ENCODE measurements around the gene SPATA24. TPM values are rescaled to one million over a fixed set of nuclear protein-coding genes. Genes with fewer than 3 reads are reported as not detected.
A peak's percentile ranks its signal among the peaks of the same experiment; 100 is the strongest.

Gene SPATA24
- total and polyA plus RNA-seq, 2 of the 13 experiments (the other 11 are each of a cell fraction or from before 2014, with no cell fraction given) = 6.0 to 11.1 TPM

DNA sequence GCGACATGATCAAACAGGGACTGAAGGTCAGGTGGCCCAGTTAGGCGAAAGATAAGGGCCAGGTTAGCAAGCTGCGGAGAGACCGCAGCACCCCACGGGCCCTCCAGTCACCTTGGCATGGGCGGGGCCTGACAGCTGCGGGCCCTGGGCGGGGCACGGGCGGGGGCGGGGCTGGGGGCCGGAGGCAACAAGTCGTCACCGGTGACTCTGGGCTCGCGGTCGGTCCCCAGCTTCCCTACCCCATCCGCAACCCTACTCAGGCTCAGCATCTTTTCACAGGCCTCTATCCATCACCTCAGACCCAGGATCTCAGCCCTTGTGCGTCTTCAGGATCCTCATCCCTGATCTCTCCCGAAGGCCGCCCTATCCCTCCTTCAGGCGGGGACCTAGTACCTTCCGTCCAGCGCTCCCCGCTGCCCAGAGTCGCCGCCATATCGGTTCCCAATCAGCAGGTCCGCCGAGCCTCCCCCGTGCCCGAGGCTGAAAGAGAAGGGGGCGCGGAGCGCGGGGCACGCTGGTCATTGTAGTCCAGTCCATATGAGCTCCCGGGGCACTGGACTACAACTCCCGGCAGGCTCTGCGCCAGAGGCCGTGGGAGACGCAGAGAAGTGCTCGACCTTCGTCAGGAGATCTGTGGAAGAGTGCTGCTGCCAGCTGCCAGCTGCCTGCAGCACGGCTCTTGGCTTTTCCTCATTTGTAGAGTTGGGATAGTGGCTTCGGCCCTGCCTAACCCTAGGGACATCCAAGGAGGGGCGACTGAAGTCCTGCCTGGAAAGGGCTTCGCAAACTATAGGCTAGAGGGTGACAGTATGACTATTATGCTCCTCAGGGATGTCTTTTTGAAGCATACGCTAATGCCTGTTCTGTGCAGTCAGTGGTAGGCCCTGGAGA lies 35.4 kb upstream of the SPATA24 start, which contains the start of gene DNAJC18 (continued):
- TF ChIP-seq ZNF407 (CRISPR knock-in tag; IDR thresholded peaks at IDR 0.05; ENCODE audit: not compliant biosample characterization) = peak; percentile 21
- TF ChIP-seq NPAS2 (CRISPR knock-in tag; IDR thresholded peaks at IDR 0.05; ENCODE audit: borderline replicate concordance) = no peak
- TF ChIP-seq, protein P1, sequence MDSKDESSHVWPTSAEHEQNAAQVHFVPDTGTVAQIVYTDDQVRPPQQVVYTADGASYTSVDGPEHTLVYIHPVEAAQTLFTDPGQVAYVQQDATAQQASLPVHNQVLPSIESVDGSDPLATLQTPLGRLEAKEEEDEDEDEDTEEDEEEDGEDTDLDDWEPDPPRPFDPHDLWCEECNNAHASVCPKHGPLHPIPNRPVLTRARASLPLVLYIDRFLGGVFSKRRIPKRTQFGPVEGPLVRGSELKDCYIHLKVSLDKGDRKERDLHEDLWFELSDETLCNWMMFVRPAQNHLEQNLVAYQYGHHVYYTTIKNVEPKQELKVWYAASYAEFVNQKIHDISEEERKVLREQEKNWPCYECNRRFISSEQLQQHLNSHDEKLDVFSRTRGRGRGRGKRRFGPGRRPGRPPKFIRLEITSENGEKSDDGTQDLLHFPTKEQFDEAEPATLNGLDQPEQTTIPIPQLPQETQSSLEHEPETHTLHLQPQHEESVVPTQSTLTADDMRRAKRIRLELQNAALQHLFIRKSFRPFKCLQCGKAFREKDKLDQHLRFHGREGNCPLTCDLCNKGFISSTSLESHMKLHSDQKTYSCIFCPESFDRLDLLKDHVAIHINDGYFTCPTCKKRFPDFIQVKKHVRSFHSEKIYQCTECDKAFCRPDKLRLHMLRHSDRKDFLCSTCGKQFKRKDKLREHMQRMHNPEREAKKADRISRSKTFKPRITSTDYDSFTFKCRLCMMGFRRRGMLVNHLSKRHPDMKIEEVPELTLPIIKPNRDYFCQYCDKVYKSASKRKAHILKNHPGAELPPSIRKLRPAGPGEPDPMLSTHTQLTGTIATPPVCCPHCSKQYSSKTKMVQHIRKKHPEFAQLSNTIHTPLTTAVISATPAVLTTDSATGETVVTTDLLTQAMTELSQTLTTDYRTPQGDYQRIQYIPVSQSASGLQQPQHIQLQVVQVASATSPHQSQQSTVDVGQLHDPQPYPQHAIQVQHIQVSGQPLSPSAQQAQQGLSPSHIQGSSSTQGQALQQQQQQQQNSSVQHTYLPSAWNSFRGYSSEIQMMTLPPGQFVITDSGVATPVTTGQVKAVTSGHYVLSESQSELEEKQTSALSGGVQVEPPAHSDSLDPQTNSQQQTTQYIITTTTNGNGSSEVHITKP (CRISPR knock-in tag; IDR thresholded peaks at IDR 0.05; ENCODE audit: low read depth) = peak; percentile 67
- TF ChIP-seq ZNF883 (CRISPR knock-in tag; IDR thresholded peaks at IDR 0.05; ENCODE audit: not compliant biosample characterization) = no peak
- TF ChIP-seq CSRNP2 (CRISPR knock-in tag; conservative IDR thresholded peaks at IDR 0.05; ENCODE audit: low read depth) = no peak
- TF ChIP-seq HNF4A (CRISPR knock-in tag; IDR thresholded peaks at IDR 0.05) = no peak
- TF ChIP-seq, protein P2, sequence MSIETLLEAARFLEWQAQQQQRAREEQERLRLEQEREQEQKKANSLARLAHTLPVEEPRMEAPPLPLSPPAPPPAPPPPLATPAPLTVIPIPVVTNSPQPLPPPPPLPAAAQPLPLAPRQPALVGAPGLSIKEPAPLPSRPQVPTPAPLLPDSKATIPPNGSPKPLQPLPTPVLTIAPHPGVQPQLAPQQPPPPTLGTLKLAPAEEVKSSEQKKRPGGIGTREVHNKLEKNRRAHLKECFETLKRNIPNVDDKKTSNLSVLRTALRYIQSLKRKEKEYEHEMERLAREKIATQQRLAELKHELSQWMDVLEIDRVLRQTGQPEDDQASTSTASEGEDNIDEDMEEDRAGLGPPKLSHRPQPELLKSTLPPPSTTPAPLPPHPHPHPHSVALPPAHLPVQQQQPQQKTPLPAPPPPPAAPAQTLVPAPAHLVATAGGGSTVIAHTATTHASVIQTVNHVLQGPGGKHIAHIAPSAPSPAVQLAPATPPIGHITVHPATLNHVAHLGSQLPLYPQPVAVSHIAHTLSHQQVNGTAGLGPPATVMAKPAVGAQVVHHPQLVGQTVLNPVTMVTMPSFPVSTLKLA (IDR thresholded peaks at IDR 0.05) = no peak
- peak; percentile 90 for TF ChIP-seq ZNF574 (CRISPR knock-in tag; IDR thresholded peaks at IDR 0.05)

Data from HepG2 (cell line).